ENCODE data around the gene CLASP1.
"Not testable (repeated sequence)": the region's sequence is repeated elsewhere in the genome, so short reads cannot be mapped to it uniquely, and the experiment has no call there.

CLASP1 gene

DNA sequence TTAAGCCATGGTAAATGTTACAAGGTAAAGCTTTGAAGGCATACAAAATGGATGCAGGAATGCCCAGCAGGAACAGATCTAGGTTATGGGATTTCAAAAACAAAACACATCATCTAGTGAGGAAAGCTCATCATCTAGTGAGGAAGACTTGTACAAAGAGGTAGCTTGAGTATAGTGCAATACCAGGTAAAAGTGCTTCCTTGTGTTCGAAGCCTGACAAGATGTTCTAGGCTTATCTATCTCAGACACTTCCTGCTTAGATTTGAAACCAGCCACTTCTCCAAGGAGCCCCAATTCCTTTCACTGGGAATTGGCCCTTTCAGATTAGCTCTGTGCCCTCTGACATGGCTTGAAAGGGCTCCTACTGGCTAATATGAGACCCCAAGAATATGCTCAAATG lies 73.0 kb downstream of the CLASP1 start:
- no peak for DNase-seq

GRCh38 chr2:121575800-121576199 lies 73.5 kb downstream of the CLASP1 start:
- no peak for DNase-seq

DNA sequence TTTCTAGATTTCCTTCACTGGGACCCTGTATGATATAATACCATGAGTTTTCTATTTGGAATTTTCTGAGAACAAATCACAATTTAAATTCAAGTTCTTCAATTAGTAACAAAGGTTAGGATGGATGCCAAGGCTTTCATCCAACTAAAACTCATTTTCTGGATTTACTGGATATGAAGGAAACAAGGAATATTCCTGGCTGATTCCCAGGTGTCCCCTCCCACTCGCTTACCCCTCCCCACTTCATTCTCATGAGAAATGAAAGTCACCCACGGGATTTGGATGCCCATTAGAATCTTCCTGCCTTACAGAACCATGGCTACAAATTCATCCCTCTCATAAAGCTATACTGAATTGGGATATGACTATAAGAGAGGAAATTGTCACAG lies 78.6 kb downstream of the CLASP1 start:
- no peak for DNase-seq

- DNase-seq = no peak
Observed at GRCh38 chr2:121570036-121570666, 79.1 kb downstream of the CLASP1 start.

GRCh38 chr2:121567957-121568409 lies 81.3 kb downstream of the CLASP1 start:
- DNase-seq = no peak

DNA sequence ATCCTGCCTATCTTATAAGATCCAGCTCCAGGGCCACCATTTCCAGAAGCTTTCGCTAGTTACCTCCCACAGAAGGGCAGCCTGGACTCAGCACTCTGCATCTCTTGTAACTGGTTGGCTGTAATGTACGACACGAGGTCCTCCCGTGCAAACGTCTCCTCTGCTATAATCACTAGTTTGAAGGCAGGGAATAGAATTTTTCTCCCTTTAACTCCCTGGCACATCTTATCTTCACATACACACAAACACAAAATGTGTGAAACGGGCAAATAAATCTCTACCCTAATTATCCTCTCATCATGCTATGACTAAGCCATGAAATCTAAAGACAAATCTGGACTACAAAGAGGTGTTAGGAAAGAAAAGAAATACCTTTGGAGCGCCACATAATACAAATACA lies 81.8 kb downstream of the CLASP1 start:
- DNase-seq = no peak

- no peak for DNase-seq
Observed at GRCh38 chr2:121565389-121566250, 83.6 kb downstream of the CLASP1 start.

DNA sequence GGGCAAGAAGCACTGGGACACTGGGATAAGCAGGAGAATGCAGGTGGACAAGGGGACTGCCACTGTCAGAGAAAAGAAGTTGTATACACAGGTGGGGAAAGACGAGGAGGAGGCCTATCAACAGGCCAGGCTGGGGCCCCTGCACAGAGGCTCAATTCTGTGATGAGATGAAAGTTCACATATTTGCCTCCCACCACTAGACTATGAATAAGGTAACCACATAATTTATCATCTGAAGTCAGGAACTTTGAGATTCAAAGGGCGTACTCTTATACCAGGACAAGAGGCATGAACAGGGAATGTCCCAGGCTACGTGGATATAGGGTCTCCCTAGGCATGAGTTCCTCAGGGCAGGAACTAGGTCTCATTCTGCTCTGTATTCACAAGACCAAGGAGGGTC lies 84.4 kb downstream of the CLASP1 start:
- no peak for DNase-seq

GRCh38 chr2:121563754-121564153 lies 85.5 kb downstream of the CLASP1 start:
- DNase-seq = not testable (repeated sequence)

GRCh38 chr2:121562269-121563176 lies 86.7 kb downstream of the CLASP1 start:
- no peak for DNase-seq

DNA sequence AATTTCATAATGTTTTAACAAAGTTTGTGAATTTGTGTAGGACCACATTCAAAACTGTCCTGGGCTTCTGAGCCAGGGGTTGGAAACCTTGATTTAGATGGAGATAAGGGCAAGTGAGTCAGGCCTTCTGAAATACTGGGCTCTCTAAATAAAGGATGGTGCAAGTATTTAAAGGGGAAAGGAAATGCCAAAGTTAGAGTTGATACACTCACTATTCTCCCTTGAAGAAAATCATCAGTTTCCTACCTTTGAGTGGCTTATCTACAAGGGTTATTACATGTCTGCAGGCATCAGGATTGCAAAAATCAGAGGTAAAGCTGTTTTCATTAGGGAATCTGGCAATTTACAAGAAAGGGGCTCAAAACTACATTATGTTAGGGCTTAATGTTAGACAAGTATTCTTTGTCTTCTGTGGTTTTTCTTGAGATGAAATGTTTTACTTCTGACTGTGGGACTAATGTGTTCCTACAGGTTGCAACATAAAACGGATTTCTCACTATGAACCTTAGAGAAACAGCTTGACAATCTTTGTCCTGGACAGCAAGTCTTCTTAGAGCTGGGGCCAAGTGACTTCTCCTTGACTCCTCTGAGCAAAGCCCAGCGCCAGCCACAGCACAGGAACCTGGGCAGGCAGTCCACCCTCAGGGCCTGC lies 87.5 kb downstream of the CLASP1 start:
- DNase-seq = peak; percentile 24

DNA sequence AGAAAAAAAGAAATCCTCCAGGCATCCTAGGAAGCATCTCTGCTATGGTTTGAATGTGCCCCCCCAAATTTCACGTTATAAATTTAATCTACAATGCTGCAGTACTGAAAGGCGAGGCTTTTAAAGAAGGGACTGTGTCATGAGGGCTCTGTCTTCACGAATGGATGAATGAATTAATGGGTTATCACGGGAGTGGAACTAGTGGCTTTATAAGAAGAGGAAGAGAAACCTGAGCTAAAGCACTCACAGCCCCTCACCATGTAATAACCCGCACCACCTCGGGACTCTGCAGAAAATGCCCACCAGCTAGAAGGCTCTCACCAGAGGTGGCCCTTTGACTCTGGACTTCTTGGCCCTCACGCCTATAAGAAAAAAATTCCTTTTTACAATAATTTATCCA lies 90.9 kb downstream of the CLASP1 start:
- DNase-seq = no peak

GRCh38 chr2:121555008-121555407 lies 94.3 kb downstream of the CLASP1 start:
- DNase-seq = no peak

- not testable (repeated sequence) for DNase-seq
Observed at GRCh38 chr2:121552477-121553180, 96.6 kb downstream of the CLASP1 start.

DNA sequence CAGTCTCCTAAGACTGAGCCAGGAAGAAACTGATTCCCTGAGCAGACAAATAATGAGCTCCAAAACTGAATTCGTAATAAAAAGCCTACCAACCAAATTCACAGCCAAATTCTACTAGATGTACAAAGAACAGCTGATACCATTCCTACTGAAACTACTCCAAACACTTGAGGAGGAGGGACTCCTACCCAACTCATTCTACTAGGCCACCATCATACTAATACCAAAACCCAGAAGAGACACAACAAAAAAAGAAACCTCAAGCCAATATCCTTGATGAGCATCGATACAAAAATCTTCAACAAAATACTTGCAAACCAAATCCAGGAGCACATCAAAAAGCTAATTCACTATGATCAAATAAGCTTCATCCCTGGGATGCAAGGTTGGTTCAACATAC lies 98.6 kb downstream of the CLASP1 start:
- no peak for DNase-seq

GRCh38 chr2:121547646-121548045 lies 101.6 kb downstream of the CLASP1 start:
- no peak for DNase-seq

DNA sequence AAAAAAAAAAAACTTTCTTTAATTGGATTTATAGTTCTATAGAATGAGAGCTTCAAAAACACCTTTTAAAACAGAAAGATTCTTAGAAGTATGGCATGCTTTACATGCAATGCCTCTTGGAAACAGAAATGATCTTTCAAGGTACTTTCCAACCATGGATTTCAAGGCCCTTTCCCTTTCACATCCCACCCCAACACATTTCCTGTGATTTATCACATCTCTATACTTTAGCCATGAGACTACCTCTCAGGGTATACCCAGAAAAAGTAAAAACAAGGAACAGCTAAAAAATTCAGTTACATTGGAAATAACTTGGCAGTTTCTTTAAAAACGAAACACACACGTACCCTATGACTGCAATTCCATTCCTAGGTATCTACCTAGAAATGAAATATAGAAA lies 103.3 kb downstream of the CLASP1 start:
- no peak for DNase-seq

GRCh38 chr2:121545257-121545656 lies 104.0 kb downstream of the CLASP1 start:
- no peak for DNase-seq

DNA sequence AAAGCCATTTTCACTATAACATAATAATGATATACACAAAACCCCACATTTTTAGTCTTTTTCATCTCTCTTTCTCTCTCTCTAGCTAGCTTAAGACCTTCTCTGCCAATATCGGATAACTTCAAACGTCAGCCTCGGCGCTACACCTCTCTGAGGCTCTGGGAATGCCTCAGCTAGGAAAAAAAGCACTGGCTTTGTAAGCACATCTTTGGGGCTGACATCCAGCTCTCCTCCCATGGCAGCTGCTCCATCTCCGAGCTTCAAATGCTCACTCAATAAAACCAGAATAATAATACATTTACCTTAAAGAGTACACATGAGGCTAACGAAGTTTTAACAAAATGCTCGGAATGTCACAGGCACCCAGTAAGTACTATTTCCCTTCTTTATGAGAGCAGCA lies 107.8 kb downstream of the CLASP1 start:
- DNase-seq = no peak

- no peak for DNase-seq
Observed at GRCh38 chr2:121539750-121540469, 109.4 kb downstream of the CLASP1 start.

All from fibroblast of skin of back (primary cell).